Activated naive CD4-positive, alpha-beta T cell treated with anti-CD3 and anti-CD28 coated beads, Interleukin-2, amount 50 U/mL, for 24 hours (primary cell): ENCODE measurements around the gene ZNF302.
"Not testable (repeated sequence)": the region's sequence is repeated elsewhere in the genome, so short reads cannot be mapped to it uniquely, and the experiment has no call there.

Source experiments
- H3K27ac Mint-ChIP-seq: one replicate; pipeline ENCODE4 v1.8.0; 2021; ENCODE audit warnings: mild to moderate bottlenecking, mixed read lengths
- H3K27me3 Mint-ChIP-seq: one replicate; pipeline ENCODE4 v1.8.0; 2021; ENCODE audit warnings: mixed read lengths
- H3K36me3 Mint-ChIP-seq: one replicate; pipeline ENCODE4 v1.8.0; 2021; ENCODE audit warnings: mixed read lengths
- H3K4me1 Mint-ChIP-seq: one replicate; pipeline ENCODE4 v1.8.0; 2021; ENCODE audit warnings: mixed read lengths
- H3K4me3 Mint-ChIP-seq: one replicate; pipeline ENCODE4 v1.8.0; 2021; ENCODE audit warnings: mild to moderate bottlenecking, mixed read lengths
- H3K9me3 Mint-ChIP-seq: one replicate; pipeline ENCODE4 v1.8.0; 2021; ENCODE audit warnings: mixed read lengths

The ZNF302 gene

GRCh38 chr19:34666200-34666957 lies 11.1 kb upstream of the ZNF302 start:
- Mint-ChIP-seq H3K4me3 (peak overlapping the region; percentile 24), H3K36me3 (no peaks in the 10 kb centered on the region), H3K27ac (peak overlapping the region; percentile 24)

DNA sequence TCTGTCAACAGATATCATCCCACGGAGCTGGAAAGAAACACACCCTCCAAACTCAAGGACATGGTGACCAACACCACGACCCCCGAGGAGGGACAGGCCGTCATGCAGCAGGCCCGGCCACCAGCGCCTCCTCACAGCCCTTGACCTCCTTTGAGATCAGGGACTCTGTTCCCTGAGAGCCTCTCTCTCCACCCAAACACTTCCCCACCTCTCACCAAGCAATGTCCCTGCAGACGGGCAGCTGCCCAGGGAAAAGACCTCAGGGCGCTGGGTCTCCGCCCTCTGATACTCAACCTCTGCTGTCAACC lies 10.6 kb upstream of the ZNF302 start:
- Mint-ChIP-seq H3K9me3 (no peaks in the 10 kb centered on the region), H3K4me3 (peak overlapping the region; percentile 54), H3K36me3 (no peaks in the 10 kb centered on the region), H3K27me3 (no peaks in the 10 kb centered on the region), H3K4me1 (peaks cover 28% of the 10 kb centered on the region), H3K27ac (peak overlapping the region; percentile 30)

More at GRCh38 chr19:34666200-34666957, 11.1 kb upstream of the ZNF302 start:
- H3K4me1 Mint-ChIP-seq, result peaks cover 28% of the 10 kb centered on the region
- no peaks in the 10 kb centered on the region for H3K27me3 Mint-ChIP-seq
- H3K9me3 Mint-ChIP-seq, result no peaks in the 10 kb centered on the region

- peak overlapping the region; percentile 30 for H3K4me3 Mint-ChIP-seq
- peaks cover 28% of the 10 kb centered on the region for H3K4me1 Mint-ChIP-seq
- H3K27me3 Mint-ChIP-seq, result peaks cover under 1% of the 10 kb centered on the region
- H3K27ac Mint-ChIP-seq, result peak overlapping the region; percentile 70
- H3K9me3 Mint-ChIP-seq, result no peaks in the 10 kb centered on the region
- H3K36me3 Mint-ChIP-seq, result peaks cover under 1% of the 10 kb centered on the region
Observed at GRCh38 chr19:34667349-34668076, 10.0 kb upstream of the ZNF302 start.

DNA sequence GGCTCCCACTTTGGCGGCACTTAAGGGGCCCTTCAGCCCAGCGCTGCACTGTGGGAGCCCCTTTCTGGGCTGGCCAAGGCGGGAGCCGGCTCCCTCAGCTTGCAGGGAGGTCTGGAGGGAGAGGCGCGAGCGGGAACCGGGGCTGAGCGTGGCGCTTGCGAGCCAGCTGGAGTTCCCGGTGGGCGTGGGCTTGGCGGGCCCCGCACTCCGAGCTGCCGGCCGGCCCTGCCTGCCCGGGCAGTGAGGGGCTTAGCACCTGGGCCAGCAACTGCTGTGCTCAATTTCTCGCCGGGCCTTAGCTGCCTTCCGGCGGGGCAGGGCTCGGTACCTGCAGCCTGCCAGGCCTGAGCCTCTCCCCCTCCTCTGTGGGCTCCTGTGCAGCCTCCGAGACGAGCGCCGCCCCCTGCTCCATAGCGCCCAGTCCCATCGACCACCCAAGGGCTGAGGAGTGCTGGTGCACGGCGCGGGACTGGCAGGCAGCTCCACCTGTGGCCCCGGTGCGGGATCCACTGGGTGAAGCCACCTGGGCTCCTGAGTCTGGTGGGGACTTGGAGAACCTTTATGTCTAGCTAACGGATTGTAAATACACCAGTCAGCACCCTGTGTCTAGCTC lies 9.3 kb upstream of the ZNF302 start:
- H3K4me1 Mint-ChIP-seq, result peaks cover 21% of the 10 kb centered on the region
- not testable (repeated sequence) for H3K4me3 Mint-ChIP-seq, H3K27ac Mint-ChIP-seq, H3K9me3 Mint-ChIP-seq, H3K27me3 Mint-ChIP-seq, H3K36me3 Mint-ChIP-seq

- not testable (repeated sequence) for H3K27ac Mint-ChIP-seq, H3K27me3 Mint-ChIP-seq, H3K36me3 Mint-ChIP-seq, H3K9me3 Mint-ChIP-seq, H3K4me3 Mint-ChIP-seq
- H3K4me1 Mint-ChIP-seq, result peaks cover 16% of the 10 kb centered on the region
Observed at GRCh38 chr19:34668690-34669089, 8.8 kb upstream of the ZNF302 start.

GRCh38 chr19:34669305-34669704 lies 8.2 kb upstream of the ZNF302 start:
- Mint-ChIP-seq H3K36me3 (peaks cover 7% of the 10 kb centered on the region), H3K4me1 (peaks cover 12% of the 10 kb centered on the region), H3K4me3 (no peak overlapping the region), H3K27me3 (peaks cover 4% of the 10 kb centered on the region), H3K9me3 (no peaks in the 10 kb centered on the region), H3K27ac (no peak overlapping the region)

GRCh38 chr19:34671972-34672371 lies 5.5 kb upstream of the ZNF302 start:
- no peaks in the 10 kb centered on the region for H3K9me3 Mint-ChIP-seq
- peaks cover 14% of the 10 kb centered on the region for H3K4me1 Mint-ChIP-seq
- H3K36me3 Mint-ChIP-seq, result peaks cover 11% of the 10 kb centered on the region
- no peak overlapping the region for H3K27ac Mint-ChIP-seq
- H3K27me3 Mint-ChIP-seq, result peaks cover 4% of the 10 kb centered on the region
- no peak overlapping the region for H3K4me3 Mint-ChIP-seq

DNA sequence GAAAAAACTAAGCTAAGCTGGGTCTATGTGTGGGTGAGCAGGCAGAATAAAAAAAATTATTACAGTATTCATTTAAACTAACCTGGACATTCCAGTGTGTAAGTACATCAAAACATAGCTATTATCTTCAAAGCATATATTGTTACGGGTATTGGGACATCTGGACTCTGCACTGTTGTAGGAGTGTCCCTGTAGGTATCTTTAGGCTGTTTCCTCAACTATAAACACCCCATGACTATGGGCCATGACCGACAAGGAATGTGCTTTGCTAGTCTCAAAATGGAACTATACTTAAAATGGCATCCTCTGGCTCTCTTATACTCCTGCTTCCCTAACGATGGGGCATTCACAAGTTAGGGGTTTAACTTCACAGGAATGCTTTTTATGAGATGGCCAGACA lies 3.9 kb upstream of the ZNF302 start:
- no peaks in the 10 kb centered on the region for H3K9me3 Mint-ChIP-seq
- no peak overlapping the region for H3K27ac Mint-ChIP-seq
- H3K27me3 Mint-ChIP-seq, result peaks cover 4% of the 10 kb centered on the region
- peaks cover 11% of the 10 kb centered on the region for H3K36me3 Mint-ChIP-seq
- no peak overlapping the region for H3K4me3 Mint-ChIP-seq
- H3K4me1 Mint-ChIP-seq, result peaks cover 14% of the 10 kb centered on the region

GRCh38 chr19:34675250-34675649 lies 2.2 kb upstream of the ZNF302 start:
- Mint-ChIP-seq H3K27ac (no peak overlapping the region), H3K4me3 (no peak overlapping the region), H3K36me3 (peaks cover 25% of the 10 kb centered on the region), H3K4me1 (peaks cover 30% of the 10 kb centered on the region), H3K9me3 (peaks cover 9% of the 10 kb centered on the region), H3K27me3 (peaks cover 4% of the 10 kb centered on the region)

GRCh38 chr19:34675919-34676318 lies 1.6 kb upstream of the ZNF302 start:
- Mint-ChIP-seq H3K4me1 (peaks cover 30% of the 10 kb centered on the region), H3K9me3 (peaks cover 9% of the 10 kb centered on the region), H3K27me3 (peaks cover 4% of the 10 kb centered on the region), H3K4me3 (no peak overlapping the region), H3K36me3 (peaks cover 31% of the 10 kb centered on the region), H3K27ac (no peak overlapping the region)

- H3K4me3 Mint-ChIP-seq, result peak within 1 kb of the TSS; percentile 95
- H3K36me3 Mint-ChIP-seq, result peaks cover 37% of the 10 kb centered on the region
- peaks cover 30% of the 10 kb centered on the region for H3K4me1 Mint-ChIP-seq
- H3K27ac Mint-ChIP-seq, result peak within 1 kb of the TSS; percentile 100
- H3K27me3 Mint-ChIP-seq, result peaks cover 4% of the 10 kb centered on the region
- peaks cover 9% of the 10 kb centered on the region for H3K9me3 Mint-ChIP-seq
Observed at GRCh38 chr19:34676697-34677385, 637 bp upstream of the ZNF302 start, which contains the start of gene SCGB2B2. SCGB2B2 (minus strand) TSS chr19:34677159; CDS start chr19:34594563, 82,596 bp downstream.

GRCh38 chr19:34678085-34678412 lies 571 bp downstream of the ZNF302 start:
- H3K4me1 Mint-ChIP-seq, result peaks cover 30% of the 10 kb centered on the region
- peaks cover 40% of the 10 kb centered on the region for H3K36me3 Mint-ChIP-seq
- H3K9me3 Mint-ChIP-seq, result peaks cover 16% of the 10 kb centered on the region
- H3K4me3 Mint-ChIP-seq, result peak overlapping the region; percentile 95
- H3K27ac Mint-ChIP-seq, result peak overlapping the region; percentile 100
- H3K27me3 Mint-ChIP-seq, result no peaks in the 10 kb centered on the region

- Mint-ChIP-seq H3K4me1 (peaks cover 30% of the 10 kb centered on the region), H3K27me3 (no peaks in the 10 kb centered on the region), H3K9me3 (peaks cover 16% of the 10 kb centered on the region), H3K36me3 (peaks cover 42% of the 10 kb centered on the region), H3K4me3 (peak overlapping the region; percentile 95), H3K27ac (peak overlapping the region; percentile 100)
Observed at GRCh38 chr19:34678421-34678820, 943 bp downstream of the ZNF302 start.

DNA sequence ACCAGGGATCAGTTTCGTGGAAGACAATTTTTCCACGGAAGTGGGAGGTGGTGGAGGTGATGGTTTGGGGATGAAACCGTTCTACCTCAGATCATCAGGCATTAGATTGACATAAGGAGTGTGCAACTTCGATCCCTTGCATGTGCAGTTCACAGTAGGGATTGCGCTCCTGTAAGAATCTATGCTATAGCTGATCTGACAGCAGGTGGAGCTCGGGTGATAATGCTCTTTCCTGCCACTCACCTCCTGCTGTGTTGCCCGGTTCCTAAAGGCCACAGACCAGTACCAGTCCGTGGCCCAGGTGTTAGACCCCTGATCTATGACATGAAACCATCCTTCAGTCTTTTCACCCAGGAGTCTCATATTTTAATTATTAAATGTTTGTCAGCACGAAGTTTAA lies 4.0 kb downstream of the ZNF302 start:
- H3K36me3 Mint-ChIP-seq, result peaks cover 53% of the 10 kb centered on the region
- no peak overlapping the region for H3K27ac Mint-ChIP-seq
- H3K4me1 Mint-ChIP-seq, result peaks cover 24% of the 10 kb centered on the region
- H3K4me3 Mint-ChIP-seq, result no peak overlapping the region
- no peaks in the 10 kb centered on the region for H3K27me3 Mint-ChIP-seq
- H3K9me3 Mint-ChIP-seq, result peaks cover 16% of the 10 kb centered on the region

DNA sequence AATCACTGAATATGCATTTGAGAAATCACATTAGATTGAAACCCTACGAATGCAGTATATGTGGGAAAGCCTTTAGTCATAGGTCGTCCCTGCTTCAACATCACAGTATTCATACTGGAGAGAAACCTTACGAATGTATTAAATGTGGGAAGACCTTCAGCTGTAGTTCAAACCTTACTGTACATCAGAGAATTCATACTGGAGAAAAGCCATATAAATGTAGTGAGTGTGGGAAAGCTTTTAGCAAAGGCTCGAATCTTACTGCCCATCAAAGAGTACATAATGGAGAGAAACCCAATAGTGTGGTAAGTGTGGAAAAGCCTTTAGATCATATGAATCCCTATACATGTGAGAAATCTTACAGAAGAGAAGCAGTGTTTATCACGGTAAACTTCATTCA lies 7.8 kb downstream of the ZNF302 start:
- H3K27me3 Mint-ChIP-seq, H3K27ac Mint-ChIP-seq, H3K4me3 Mint-ChIP-seq, H3K4me1 Mint-ChIP-seq: not testable (repeated sequence)
- H3K9me3 Mint-ChIP-seq, result peaks cover 14% of the 10 kb centered on the region
- H3K36me3 Mint-ChIP-seq, result peaks cover 41% of the 10 kb centered on the region

DNA sequence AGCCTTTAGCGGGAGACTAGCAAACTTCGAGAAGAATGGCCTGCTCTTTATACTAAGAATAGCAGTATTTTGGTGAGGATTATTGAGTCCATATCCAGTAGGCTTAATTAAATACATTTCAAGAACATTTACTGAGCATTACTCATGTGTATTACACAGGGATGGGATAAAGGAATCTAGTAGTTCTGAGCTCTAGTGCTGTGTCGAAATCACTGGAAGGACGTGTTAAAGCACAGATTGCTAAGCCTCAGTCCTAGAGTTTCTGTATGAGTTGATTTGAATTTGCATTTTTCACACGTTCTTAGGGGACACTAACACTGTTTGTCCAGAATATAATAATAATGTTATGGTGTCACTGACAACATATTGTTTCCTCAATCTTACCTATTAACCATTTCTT lies 9.0 kb downstream of the ZNF302 start:
- peaks cover 32% of the 10 kb centered on the region for H3K36me3 Mint-ChIP-seq
- H3K27ac Mint-ChIP-seq, result no peak overlapping the region
- no peak overlapping the region for H3K4me3 Mint-ChIP-seq
- H3K27me3 Mint-ChIP-seq, result peaks cover 2% of the 10 kb centered on the region
- peaks cover 17% of the 10 kb centered on the region for H3K9me3 Mint-ChIP-seq
- no peaks in the 10 kb centered on the region for H3K4me1 Mint-ChIP-seq
